BE2C (cell line): ENCODE data around the gene DRAP1.

Experiments used
- DNase-seq: peaks from one replicate; pipeline ENCODE4 v3.0.0-alpha.2; 2020
- H3K27me3 ChIP-seq: fragments of 250-450 bp; sonication (Bioruptor Pico); 2 replicates; pipeline ENCODE4 v1.5.1; 2020; ENCODE audit warnings: mild to moderate bottlenecking
- H3K36me3 ChIP-seq: fragments of 250-450 bp; sonication (Bioruptor Pico); 2 replicates; pipeline ENCODE4 v1.5.1; 2020; ENCODE audit warnings: mild to moderate bottlenecking
- H3K4me1 ChIP-seq: fragments of 250-450 bp; sonication (Bioruptor Pico); 2 replicates; pipeline ENCODE4 v1.5.1; 2020
- H3K4me3 ChIP-seq: 2 replicates; pipeline ENCODE4 v1.5.1; 2011; ENCODE audit warnings: low read depth, low read length
- H3K9me3 ChIP-seq: fragments of 250-450 bp; sonication (Bioruptor Pico); 2 replicates; pipeline ENCODE4 v1.5.1; 2020
- TF ChIP-seq, protein P1 (sequence below): IDR thresholded peaks from 2 replicates; pipeline ENCODE4 v1.5.1; 2012; ENCODE audit warnings: mild to moderate bottlenecking, low read depth, low read length

DRAP1 gene

DNA sequence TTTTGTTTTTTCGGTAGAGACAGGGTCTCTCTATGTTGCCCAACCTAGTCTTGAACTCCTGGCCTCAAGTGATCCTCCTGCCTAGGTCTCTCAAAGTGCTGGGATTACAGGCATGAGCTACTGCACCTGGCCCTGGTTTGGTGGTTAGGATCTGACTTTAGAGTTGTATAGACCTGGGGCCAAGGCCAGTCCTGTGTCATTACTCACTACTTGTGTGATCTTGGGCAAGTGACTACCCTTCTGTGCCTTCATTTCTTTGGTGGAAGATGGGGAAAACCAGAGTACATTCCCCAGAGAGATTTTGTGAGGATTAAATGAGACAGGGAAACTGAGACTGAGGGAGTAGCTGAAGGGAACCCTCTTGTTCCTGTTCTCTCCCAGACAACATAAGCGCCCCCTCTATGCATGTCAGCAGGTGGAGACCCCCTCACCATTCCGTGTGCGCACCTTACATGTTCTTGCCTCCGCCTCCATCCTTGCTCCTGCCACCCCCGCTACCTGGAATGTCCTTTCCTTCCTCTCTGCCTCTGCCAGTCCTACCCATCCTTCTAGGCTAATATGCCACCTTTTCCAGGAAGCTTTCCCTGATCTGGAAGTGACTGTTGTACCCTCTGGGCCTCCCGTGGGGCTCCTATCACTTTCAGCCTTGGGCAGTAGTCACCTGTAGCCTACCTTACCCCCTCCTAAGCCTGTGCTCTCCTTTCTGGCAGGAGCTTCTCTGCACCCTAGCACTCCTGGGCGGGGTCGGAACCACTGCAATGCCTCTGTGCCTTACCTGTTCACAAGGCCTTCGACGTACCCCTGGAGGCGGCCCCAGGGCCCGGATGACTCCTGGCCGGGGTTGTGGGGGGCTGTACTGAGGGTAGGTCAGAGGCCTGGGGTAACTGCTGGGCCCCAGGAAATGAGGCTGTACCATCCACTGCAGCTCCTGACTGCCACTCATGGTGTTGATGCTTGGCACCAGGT lies 22.9 kb upstream of the DRAP1 start:
- no peaks in the 10 kb centered on the region; the same call in none of the 2 replicates for H3K4me1 ChIP-seq
- no peak overlapping the region for H3K4me3 ChIP-seq
- no peaks in the 10 kb centered on the region; the same call in 1 of the 2 replicates for H3K9me3 ChIP-seq
- DNase-seq: no peak
- H3K36me3 ChIP-seq: no peaks in the 10 kb centered on the region
- TF ChIP-seq, protein P1, sequence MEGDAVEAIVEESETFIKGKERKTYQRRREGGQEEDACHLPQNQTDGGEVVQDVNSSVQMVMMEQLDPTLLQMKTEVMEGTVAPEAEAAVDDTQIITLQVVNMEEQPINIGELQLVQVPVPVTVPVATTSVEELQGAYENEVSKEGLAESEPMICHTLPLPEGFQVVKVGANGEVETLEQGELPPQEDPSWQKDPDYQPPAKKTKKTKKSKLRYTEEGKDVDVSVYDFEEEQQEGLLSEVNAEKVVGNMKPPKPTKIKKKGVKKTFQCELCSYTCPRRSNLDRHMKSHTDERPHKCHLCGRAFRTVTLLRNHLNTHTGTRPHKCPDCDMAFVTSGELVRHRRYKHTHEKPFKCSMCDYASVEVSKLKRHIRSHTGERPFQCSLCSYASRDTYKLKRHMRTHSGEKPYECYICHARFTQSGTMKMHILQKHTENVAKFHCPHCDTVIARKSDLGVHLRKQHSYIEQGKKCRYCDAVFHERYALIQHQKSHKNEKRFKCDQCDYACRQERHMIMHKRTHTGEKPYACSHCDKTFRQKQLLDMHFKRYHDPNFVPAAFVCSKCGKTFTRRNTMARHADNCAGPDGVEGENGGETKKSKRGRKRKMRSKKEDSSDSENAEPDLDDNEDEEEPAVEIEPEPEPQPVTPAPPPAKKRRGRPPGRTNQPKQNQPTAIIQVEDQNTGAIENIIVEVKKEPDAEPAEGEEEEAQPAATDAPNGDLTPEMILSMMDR: no peak
- peaks cover 33% of the 10 kb centered on the region for H3K27me3 ChIP-seq

DNA sequence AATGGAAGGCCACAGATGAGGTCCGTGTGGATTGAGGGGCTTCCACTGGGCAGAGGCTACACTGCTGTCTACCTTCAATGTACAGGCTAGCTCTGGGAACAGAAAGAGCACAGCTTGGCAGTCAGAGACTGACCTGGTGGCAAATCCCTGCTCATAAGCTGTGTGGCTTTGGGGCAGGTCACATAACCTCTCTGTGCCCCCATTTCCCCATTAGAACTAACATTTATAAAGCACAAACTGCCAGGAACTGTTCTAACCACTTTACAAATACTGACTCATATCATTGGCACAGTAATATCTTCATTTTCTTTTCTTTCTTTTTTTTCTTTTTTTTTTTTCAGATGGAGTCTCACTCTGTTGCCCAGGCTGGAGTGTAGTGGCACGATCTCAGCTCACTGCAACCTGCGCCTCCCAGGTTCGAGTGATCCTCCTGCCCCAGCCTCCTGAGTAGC lies 22.2 kb upstream of the DRAP1 start:
- H3K4me3 ChIP-seq: no peak overlapping the region
- H3K36me3 ChIP-seq: no peaks in the 10 kb centered on the region
- no peaks in the 10 kb centered on the region; the same call in 1 of the 2 replicates for H3K9me3 ChIP-seq
- no peaks in the 10 kb centered on the region; the same call in 1 of the 2 replicates for H3K4me1 ChIP-seq
- TF ChIP-seq, protein P1: no peak
- DNase-seq: no peak
- H3K27me3 ChIP-seq: peaks cover 38% of the 10 kb centered on the region

DNA sequence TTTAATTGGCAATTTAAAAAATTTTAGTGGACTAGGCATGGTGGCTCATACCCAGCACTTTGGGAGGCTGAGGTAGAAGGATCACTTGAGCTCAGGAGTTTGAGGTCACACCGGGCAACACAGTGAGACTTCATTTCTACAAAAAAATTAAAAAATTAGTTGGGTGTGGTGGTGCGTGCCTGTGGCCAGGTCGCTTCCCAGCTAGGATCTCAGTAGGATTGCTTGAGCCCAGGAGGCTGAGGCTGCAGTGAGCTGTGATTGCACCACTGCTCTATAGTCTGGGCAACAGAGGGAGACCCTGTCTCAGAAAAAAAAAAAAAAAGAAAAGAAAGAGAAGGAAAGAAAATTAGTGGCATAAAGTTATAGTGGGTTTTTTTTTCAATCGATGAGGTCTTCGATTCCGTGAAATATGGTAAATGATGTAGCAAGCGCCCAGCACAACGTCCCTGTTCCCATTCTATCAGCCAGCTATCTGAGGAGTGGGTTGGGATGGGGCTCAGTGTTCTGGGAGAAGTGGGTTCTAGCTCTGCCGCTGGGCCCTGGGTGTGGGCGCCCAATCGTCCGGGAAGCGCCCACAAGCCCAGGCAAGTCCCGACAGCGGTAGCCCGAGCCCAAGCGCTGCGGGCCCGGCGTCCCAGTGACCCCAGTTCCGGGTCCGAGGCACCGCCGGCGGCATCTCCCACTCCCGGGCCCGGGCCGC lies 20.4 kb upstream of the DRAP1 start:
- peaks cover 55% of the 10 kb centered on the region for H3K27me3 ChIP-seq
- DNase-seq: no peak
- H3K36me3 ChIP-seq: no peaks in the 10 kb centered on the region
- H3K9me3 ChIP-seq: no peaks in the 10 kb centered on the region; the same call in 1 of the 2 replicates
- no peak overlapping the region for H3K4me3 ChIP-seq
- TF ChIP-seq, protein P1: no peak
- no peaks in the 10 kb centered on the region; the same call in 1 of the 2 replicates for H3K4me1 ChIP-seq

DNA sequence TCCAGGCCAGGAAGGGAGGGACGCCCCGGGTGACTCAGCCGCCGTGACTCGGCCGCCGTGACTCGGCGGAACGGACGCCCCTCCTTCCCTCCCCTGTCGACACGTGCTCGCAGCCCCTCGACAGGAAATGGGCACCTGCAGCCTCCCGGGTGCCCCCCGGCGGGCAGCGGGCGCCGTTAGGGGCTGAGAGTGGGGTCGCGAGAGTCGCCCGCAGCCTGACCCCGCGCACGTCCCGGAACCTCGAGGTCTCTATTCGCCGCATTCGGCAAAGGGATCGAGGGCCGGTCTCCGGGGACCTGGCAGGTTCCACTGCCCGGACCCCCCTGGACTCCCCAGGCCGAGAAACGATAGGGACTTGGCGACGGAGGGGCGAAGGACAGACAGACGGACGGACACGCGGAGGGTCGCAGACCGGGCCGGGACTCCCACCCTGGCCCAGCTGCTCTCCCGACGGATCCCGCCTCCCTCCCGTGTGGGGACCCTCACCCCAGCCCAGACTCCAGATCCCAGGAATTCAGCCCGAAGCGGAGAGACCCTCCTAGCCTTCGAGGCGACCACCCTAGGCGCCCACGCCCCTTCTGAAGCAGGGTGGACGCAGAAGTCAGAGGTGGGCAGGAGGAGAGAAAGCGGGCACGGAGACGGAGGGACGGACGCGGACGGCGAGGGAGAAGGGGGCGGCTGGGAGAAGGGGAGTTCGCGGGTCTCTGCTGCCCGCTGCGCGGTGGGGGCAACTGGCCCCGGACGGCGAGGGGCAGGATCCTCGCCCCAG lies 19.7 kb upstream of the DRAP1 start:
- DNase-seq: peak; percentile 47
- no peaks in the 10 kb centered on the region for H3K36me3 ChIP-seq
- no peak overlapping the region for H3K4me3 ChIP-seq
- H3K9me3 ChIP-seq: no peaks in the 10 kb centered on the region; the same call in 1 of the 2 replicates
- TF ChIP-seq, protein P1: no peak
- no peaks in the 10 kb centered on the region for H3K4me1 ChIP-seq
- peaks cover 56% of the 10 kb centered on the region for H3K27me3 ChIP-seq

DNA sequence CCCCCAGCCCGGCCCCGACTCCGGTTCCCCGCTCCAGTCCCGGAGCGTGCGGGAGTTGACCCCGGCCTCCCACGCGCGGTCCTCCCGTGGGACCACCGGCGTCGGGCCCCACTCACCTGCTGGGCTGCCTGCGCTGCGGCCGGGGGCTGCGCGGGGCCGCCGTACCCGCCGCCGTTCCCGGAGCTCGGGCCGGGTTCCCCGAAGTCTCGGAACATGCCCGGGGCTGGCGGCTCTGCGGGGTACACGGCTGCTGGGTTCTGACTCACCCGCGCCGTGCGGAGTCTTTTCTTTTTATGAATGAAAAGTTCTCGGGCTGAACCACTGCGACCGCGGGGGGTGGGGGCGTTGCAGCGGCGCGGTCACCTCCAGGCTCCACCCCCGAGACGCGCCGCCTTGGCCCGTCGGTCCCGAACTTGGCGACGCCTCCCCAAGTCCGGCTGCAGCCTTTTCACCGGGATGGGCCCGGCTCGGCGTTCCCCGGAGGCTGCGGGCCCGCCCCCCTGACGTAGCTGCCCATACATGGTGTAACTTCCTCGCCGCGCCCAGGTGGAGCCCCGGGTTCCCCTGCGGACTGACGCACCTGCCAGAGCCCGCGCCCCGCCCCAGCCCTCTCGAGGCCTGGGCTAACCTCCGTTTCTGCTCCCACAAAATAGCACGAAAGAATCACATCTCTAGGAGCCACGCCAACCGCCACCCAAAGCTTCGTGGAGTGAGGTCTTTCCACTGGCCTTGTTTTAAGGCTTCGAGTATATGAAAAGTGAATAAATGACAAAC lies 18.9 kb upstream of the DRAP1 start, which contains the start of gene FOSL1:
Gene FOSL1, minus strand, starts transcription at position 264 of the 774 bp plus-strand sequence. Its CDS starts 49 bp downstream, at position 215.
- TF ChIP-seq, protein P1: no peak
- Histone ChIP-seq H3K9me3 (no peaks in the 10 kb centered on the region; the same call in 1 of the 2 replicates), H3K4me1 (no peaks in the 10 kb centered on the region), H3K36me3 (no peaks in the 10 kb centered on the region), H3K4me3 (peak within 1 kb of the TSS; percentile 25), H3K27me3 (peaks cover 56% of the 10 kb centered on the region)
- DNase-seq: no peak
